DMS 273 (cell line): ENCODE measurements around the gene KCNE3.

Experiments used
- DNase-seq: peaks from one replicate; lab custom pipeline; 2025; ENCODE audit not compliant: unreplicated experiment; lab: John Stamatoyannopoulos, UW

Gene KCNE3

DNA sequence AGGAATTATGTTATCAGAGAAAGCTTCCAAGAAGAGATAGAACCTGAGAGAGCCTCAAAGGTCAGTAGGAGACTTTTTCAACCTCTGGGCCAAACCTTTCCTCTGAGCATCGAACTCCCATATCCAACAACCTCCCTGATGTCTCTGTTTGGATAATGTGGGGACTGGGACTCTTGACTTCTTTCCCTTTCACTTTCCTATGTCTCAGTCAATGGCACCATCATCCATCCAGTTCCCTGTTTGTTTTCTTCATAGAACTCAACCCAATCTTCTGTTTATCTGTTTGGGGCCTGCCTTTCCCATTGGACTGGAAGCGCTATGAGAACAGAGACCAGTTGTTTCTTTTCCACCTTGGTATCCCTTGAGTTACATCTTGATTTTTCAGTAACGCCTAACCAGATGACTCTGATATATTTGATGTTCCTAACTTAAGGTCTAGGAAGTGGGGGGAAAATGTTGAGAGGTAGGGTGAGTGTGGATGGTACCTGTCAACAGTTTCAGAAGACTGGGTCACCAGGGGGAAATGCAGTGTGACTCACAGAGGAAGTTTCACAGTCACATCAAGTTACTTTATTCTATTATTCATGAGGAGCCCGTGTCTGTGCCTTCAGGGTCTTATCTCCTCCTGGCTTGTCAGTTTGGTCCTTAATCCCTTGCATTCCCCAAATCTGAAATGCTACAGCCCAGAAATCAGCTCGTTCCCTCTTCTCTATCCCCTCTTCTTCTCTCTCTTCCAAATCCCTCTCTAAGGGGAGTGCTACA is 4.5 kb upstream of the KCNE3 start:
- no peak for DNase-seq

DNA sequence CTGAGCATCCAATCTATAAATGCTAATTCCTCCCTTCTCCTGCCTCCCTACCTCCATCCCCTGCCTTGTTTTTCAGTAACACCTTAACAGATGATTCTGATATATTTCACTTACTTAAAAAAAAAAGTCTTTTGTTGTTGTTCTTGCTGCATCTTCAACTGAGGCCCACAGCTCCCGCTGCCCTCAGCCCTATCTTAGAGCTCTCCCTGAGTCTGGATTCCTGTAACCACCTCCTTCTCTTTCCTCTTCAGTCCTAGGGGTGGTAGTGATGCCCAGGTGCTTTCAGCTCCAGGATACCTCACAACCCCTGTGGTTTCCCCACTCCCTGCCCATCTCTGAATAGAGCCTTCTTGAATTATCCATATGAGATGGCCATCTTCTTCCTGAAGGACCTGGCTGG is 3.7 kb upstream of the KCNE3 start:
- DNase-seq: no peak

DNA sequence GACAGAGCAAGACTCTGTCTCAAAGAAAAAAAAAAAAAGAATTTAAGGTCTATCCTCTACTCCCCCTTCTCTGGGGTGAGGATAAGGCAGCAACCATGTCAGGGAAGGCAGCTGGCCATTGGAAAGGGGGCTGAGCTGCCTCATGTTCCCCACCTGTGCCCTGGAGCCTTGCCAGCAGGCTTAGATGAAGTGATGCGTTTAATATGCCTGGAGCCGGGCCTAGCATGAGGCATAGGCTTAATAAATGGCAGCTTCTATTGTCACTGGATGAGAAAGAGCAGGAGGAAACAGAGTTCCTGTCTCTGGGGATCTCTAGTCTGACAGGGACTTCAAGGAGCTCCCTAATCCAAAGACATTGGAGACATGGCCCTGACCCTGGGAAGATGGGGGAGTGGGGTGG is 3.2 kb upstream of the KCNE3 start:
- DNase-seq: peak; percentile 80

DNA sequence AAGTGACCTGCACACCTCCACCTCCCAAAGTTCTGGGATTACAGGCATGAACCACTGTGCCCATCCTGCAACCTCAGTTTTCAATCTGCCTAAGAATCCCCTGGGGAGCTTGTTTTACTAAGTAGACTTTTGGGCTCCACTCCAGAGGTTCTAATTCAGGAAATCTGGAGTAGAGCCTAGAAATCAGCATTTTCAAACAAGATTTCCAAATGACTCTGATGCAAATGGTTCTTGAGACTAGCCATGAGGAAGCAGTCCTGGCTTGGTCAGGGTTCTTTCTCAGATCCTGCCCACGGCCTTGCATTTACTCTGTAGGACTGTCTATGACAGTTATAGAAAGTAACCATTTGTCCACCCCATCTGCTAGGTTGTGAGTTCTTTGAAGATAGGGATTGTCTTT is 1.6 kb upstream of the KCNE3 start:
- no peak for DNase-seq

DNA sequence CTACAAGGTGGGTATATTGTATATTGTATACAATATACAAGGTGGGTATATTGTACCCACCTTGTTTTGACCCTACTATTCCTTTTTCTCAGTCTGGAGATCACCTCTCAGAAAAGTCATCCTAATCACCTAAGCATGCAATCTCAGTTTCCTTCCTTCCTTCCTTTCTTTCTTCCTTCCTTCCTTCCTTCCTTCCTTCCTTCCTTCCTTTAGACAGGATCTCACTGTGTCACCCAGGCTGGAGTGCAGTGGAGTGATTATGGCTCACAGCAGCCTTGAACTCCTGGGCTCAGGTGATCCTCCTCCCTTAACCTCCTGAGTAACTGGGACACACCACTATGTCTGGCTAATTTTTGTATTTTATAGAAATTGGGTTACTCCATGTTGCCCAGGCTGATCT is 1.2 kb upstream of the KCNE3 start:
- DNase-seq: no peak

DNA sequence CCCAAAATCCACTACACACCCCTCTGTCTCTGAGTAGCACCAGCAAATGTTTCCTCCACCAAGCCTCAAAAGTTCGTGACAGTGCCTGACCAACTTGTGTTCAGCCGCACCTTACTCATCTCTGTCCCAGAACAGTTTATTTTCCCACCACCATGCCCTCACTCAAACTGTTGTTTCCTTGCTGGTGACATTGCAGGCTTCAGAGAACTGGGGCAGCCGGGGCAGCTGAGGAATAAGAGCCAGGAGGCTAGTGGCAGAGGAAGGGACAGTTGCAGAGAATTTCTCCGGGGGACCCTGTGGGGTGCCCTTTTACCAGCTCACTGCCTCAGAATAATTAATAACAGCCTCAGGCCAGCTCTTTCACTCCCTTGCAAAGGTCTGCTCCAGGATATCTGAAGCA is 709 bp upstream of the KCNE3 start:
- DNase-seq: no peak

DNA sequence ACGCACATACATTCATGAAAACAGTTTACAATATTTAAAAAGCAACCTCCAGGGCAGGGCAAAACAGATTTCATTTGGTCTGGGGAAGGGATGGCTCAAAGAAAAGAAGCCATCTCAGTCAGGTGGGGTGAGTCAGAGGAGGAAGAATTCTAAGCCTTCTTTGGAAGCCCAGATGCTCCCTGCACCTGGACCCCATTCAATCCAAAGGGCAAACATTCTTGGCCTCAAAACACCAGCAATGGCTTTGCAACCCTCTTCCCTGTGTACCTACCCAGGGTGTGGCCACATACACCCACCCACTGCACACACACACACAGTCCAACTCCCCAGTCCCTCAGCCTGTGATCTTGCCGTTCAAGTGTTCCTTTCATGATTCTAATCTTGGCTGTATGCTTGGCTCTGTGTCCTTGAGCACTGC is 2.0 kb downstream of the KCNE3 start:
- no peak for DNase-seq

DNA sequence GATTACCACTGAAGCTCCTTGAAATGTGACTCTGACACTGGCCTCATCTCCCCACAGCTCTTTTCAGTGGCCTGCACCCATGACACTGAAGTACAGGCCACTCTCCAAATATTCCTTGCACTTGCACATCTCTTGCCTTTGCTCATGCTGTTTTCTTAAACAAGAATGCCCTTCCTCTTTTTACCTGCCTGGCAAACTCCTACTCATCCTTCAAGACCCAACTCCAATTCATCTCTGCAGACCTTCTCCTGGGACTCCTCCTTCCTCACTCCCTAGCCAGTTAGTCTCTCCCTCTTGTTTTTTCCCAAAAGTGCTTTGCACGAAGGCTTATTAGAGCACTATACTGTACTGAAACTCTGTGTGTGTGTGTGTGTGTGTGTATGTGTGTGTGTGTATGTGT is 2.6 kb downstream of the KCNE3 start:
- DNase-seq: no peak

DNA sequence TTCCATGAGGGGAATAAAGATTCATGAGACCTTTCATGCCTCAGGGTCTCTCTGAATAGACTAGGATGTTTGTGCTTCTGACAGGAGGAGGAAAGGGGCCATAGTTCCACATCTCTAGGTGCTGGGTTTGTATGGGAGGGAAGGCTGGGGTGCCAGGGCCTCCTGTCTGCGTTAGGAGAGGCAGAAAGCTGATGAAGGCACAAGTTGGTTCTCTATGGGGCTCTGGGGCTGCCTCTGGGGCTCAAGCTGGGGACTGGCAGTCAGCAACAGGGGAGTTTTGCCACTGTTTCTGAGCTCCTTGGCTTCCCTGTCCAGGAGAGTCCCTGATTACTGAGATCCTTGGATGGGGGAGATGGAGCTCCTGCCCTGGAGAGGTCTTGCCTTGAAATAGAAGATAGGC is 4.1 kb downstream of the KCNE3 start:
- no peak for DNase-seq

DNA sequence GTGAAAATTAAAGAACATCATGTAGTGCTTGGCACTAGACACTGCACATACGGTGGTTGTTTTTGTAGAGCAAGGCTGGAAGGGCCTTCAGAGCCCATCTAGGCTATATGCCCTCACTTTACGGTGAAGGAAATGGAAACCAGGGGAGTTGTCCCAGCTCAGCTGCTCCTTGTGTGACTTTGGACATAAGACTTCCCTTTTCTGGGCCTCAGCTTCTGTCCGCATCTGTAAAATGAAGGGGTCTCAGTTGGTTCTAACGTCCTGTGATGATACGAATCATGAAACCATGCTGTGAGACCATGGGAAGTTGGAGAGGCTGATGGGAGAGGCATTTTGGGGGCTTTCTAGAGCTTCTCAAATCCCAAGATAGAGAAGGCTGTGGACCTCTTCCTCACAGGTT is 4.7 kb downstream of the KCNE3 start:
- no peak for DNase-seq

DNA sequence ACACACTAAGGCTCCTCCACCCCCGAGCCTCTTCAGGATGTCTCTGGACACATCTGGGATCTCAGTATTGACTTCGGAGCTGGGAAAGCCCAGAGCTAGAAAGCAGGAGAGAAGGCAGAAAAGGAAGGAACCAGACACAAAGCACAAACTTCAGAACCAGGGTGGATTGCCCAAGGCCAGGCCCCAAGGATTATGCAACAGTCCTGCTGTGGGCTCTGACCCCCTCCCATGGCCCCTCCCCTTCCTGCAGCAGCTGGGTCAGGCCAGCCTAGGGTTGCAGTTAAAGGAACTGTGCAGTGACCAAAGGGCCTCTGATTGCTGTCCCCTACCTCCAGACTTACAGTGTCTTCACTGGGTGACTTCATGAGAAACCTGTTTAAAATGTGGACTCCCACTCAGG is 5.3 kb downstream of the KCNE3 start:
- DNase-seq: no peak

DNA sequence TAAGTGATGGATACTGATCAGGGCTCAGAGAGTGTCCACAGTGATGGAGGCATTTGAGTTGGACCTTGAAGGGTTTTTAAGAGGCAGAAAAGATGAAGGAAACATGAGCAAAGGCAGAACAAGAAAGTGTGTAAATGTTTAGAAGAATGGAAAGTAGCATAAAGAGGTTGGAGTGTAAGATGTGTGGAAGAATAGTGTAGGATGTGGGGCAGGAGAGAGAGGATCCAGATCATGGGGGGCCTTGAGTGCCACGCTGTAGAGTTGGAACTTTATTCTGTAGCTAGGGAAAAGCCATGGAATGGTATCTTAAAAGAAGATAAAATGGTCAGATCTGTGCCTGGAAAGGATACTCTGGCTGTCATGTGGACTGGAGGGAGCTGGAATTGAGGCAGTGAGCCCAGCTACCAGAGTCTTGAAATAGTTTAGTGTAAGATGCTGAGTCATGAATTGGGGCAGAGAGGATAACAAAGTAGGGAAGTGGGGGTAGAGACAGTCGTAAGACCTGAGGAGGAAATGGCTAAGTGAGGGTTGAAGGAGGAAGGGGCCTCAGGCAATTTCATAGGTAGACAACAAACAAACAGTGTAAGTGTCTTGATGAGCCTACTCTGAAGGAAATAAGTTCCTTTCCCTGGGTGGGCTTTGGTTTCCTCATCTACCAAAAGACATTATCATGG is 6.7 kb downstream of the KCNE3 start:
- DNase-seq: no peak

DNA sequence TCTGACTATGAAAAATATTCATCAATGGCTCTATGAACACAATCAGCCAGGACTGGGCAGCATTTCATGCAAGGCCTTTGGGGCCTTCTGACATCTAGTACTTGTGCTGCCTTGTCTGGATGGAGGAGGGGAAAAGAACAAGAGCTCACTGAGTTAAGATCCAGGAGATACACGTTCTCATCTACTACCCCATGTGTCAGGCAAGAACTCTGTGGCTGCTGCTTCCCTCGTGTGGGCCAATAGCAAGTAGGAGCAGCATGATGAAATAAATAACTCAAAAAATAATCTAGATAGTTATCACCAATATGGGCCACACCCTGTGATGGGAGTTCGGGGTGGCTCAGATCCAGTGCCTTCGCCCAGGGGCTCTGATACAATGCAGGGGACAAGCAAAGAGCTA is 7.3 kb downstream of the KCNE3 start:
- DNase-seq: no peak

DNA sequence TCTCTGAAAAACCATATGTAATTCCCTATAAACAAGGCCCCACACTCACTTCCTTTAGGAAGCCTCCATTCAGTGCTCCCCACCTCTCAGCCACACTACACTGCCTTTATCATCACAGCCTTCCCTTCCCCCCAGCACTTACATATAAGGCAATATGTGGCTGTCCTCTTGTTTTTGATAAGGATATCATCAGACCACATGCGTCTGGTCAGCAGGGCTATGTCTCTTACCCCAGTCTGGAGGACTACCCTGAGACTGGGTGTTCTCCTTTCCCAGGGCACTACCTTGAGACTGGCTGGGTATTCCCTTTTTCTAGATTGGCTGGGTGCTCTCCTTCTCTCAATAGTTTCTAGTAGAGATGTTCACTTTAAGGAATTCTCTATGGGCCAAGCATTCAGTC is 7.8 kb downstream of the KCNE3 start:
- DNase-seq: no peak

DNA sequence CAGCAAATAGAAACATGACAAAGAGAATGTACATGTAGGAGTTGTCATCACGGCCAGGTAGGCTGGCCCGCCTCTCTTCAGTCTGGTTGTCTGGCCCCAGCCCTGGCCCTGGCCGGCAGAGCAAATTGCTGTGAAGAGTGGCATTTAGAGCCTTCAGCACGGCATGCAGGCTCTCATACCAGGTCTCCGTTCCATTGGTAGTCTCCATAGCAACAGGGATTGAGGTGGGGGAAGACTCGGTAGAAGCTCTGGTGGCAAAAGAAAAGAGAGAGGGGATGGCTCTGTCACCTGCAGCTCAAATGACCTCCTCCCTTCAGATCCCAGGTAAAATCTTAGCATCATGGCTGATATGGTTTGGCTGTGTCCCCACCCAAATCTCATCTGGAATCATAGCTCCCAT is 10.0 kb downstream of the KCNE3 start:
- DNase-seq: no peak

DNA sequence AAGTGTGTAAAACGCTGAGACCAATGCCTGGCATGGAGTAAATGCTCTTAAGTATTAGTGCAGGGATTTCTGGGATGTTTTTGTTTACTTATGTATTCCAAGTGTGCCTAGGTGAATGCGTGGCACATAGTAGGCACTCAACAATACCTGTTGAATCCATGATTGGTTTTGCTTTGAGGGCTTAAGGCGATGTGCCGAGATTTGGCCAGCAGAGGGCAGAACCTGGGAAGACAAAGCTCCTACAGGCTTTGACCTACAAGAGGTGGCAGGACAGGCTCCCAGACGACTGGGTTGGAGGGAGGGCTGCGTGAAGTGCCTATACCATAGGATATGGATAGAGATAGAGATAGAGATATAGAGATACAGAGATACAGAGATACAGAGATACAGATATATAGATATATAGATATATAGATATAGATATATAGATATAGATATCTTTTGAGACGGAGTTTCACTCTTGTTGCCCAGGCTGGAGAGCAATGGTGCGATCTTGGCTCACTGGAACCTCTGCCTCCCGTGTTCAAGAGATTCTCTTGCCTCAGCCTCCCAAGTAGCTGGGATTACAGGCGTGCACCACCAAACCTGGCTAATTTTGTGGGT is 13.9 kb downstream of the KCNE3 start:
- peak; percentile 77 for DNase-seq

DNA sequence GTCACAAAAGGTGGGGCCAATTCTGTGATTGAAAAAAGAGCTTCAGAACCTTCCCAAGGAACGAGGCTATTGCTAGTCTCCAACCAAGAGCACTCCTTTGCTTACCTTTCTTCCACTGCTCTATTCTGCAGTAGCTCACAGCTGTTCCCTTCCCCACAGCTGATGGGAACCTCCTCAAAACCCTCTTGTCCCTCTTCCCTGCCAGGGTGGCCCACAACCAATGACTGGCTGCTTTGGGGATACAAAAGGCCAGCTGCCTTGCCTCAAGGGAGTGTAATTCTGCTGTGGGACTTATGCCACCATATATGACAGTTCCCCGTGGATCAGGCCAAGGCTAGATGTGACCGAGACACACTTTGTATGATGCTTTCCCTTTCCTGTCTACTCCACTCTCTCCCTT is 15.0 kb downstream of the KCNE3 start:
- no peak for DNase-seq

DNA sequence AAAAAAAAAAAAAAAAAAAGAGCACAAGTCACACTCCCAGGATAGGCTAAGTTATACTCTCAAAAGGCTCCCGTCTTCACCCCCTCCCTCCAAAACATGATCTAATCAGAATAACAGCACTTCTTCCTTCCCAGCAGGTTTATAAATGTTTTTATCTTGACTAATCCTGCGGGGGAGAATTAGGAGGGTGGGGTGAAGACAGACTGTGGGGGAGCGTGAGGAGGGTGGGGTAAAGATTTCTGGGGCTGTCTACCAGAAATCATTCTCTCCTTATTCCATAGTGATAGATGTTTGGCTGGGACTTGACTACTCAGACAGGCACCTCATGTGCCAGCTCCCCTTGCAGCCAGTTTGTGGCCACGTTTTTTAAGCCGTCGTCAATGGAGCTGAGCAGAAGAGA is 17.0 kb downstream of the KCNE3 start:
- DNase-seq: no peak

DNA sequence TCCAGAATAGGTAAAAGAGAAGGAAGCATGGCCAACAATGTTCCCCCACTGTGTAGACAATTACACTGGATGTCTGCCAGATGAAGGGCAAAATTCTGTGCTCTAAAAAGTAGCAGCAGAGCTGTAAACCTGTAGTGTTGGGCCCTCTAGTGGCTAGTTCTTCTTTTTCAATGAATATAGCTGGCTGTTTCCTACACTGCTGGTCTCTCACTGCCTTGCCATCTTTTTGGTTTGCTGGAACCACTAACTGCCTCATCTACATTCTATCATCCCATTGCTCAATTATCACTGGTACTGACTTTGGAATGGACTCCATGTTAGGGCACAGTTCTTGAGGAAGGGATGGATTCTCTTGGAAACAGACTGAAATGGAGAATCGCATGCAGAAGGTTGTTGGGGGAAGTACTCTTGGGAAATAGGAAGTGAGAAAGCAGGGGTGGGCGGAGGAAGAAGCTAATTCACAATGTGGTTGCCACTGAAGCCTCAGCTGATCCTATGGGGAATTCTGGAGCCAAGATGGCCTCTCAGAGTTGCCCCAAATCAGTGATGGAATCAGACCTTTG is 17.9 kb downstream of the KCNE3 start:
- peak; percentile 87 for DNase-seq

DNA sequence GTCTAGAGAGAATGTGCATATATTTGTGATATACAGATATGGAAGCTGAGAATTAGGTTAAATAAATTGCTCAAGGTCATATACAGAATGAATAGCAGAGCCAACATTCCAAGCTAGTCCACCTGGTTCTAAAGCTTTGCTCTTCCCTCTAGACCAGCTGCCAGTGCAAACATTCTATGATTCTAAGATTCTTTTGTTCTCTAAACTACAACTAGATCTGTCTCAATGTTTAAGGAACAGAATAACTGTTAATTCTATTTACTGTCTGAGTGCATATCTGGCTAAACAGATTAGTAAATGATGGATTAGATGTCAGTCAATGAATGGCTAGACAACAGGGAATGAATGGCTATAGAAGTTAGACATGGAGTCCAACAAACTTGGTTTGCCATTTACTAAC is 19.6 kb downstream of the KCNE3 start:
- DNase-seq: no peak

DNA sequence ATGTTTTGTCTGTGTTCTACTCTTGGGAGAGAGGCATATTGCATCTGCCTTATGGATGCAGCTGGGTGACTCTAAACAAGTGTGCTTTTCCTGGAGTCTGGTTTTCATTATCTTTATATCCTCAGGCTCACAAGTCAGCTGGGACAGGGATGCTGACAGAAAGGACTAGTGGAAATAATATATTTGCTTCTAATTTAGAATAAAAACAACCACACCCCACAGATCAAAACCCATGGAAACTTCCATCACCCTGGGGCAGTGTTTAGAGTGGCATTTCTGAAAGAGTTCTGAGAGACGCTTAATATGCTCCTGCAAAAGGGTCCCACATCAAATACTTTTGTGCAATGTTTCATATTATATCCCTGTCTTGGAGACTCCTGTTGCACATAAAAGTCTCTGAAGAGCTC is 20.8 kb downstream of the KCNE3 start:
- DNase-seq: no peak

DNA sequence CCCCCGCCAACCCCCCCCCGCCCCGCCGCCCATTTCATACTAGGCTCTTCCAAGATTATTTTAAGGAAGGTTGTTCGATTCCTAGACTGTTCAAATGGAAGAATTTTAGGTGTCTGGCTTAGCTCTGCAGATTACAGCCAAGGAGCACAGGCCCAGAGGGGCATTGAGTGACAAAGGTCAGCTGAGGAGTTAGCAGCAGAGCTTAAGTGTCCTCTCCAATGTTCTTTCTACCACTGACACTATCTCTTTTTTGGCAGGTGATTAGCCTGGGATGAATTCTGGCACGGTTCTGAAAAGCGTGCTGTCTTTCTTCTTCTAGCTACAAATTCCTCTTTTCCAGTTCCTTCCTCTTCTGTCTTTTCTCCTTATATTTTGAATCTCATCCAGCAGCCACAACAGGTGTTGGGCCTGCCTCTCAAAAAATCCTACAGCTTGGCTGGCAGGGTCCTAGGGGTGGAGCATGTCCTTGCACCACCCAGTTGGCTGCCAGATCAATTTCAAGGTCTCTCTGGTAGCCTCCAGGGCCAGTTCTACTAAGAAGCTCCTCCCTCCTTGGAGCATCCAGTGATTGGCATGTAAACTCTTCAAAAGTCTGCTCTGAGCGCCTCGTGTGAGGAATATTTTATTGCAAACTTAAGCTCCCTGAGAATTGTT is 23.0 kb downstream of the KCNE3 start:
- peak; percentile 34 for DNase-seq
